Measurements from ENCODE around the gene TRPM8.

- no peak for TF ChIP-seq CTCF (IDR thresholded peaks at IDR 0.05; ENCODE audit: low read depth, low read length)
- no peak for TF ChIP-seq EZH2phosphoT487 (IDR thresholded peaks at IDR 0.05; ENCODE audit: low read depth)
Measured at GRCh38 chr2:233996000-233996399, 78.8 kb downstream of the TRPM8 start.
